ENCODE measurements around the gene CEP72. TPM values are rescaled to one million over a fixed set of nuclear protein-coding genes. Genes with fewer than 3 reads are reported as not detected.
A peak's percentile ranks its signal among the peaks of the same experiment; 100 is the strongest.

Gene CEP72, protein sequence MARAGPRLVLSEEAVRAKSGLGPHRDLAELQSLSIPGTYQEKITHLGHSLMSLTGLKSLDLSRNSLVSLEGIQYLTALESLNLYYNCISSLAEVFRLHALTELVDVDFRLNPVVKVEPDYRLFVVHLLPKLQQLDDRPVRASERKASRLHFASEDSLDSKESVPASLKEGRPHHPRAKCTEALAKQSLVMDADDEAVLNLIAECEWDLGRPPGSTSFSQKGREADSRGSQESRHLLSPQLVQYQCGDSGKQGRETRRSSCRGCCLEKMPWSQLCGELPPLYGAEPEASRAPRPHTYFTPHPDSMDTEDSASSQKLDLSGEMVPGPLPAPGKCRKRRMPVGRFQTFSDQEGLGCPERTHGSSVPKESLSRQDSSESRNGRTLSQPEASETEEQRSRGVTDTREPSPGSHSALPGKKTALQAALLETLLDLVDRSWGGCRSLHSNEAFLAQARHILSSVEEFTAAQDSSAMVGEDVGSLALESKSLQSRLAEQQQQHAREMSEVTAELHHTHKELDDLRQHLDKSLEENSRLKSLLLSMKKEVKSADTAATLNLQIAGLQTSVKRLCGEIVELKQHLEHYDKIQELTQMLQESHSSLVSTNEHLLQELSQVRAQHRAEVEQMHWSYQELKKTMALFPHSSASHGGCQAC
- total RNA-seq (3.2 and 7.6 TPM in 2 replicates), polyA plus RNA-seq (4.2 and 4.4 TPM in 2 replicates)

GRCh38 chr5:611731-612486 lies at the start of gene CEP72:
Gene CEP72 (plus strand): TSS chr5:612340. CDS start chr5:612362, 22 bp downstream.
- H3K4me2 ChIP-seq: peak within 1 kb of the TSS; percentile 92
- H3K4me1 ChIP-seq (ENCODE audit: insufficient read depth): peaks cover 3% of the 10 kb centered on the region
- H3K36me3 ChIP-seq (replicated peaks; ENCODE audit: insufficient read depth, low read depth): no peaks in the 10 kb centered on the region
- H3K79me2 ChIP-seq: peaks cover 43% of the 10 kb centered on the region
- H3K9me2 ChIP-seq (replicated peaks; ENCODE audit: insufficient read depth): no peaks in the 10 kb centered on the region
- peak; percentile 97 for DNase-seq (ENCODE audit: low spot score)
- H3K4me3 ChIP-seq: peak within 1 kb of the TSS; percentile 74
- 0% methylated on average over 21 of the region's 72 CpGs for WGBS (ENCODE audit: low lambda C conversion rate, missing lambda C conversion rate)
- H4K20me1 ChIP-seq (ENCODE audit: insufficient read depth, poor library complexity, severe bottlenecking): no peaks in the 10 kb centered on the region
- H3K27ac ChIP-seq: peak within 1 kb of the TSS; percentile 44
- peak within 1 kb of the TSS; percentile 71 for H2AFZ ChIP-seq
- H3K27me3 ChIP-seq: no peaks in the 10 kb centered on the region
- no peaks in the 10 kb centered on the region for H3K9me3 ChIP-seq (ENCODE audit: low read depth)
- TF ChIP-seq EZH2phosphoT487 (IDR thresholded peaks at IDR 0.05; ENCODE audit: low read depth, severe bottlenecking, unreplicated experiment): no peak
- TF ChIP-seq, protein P1, sequence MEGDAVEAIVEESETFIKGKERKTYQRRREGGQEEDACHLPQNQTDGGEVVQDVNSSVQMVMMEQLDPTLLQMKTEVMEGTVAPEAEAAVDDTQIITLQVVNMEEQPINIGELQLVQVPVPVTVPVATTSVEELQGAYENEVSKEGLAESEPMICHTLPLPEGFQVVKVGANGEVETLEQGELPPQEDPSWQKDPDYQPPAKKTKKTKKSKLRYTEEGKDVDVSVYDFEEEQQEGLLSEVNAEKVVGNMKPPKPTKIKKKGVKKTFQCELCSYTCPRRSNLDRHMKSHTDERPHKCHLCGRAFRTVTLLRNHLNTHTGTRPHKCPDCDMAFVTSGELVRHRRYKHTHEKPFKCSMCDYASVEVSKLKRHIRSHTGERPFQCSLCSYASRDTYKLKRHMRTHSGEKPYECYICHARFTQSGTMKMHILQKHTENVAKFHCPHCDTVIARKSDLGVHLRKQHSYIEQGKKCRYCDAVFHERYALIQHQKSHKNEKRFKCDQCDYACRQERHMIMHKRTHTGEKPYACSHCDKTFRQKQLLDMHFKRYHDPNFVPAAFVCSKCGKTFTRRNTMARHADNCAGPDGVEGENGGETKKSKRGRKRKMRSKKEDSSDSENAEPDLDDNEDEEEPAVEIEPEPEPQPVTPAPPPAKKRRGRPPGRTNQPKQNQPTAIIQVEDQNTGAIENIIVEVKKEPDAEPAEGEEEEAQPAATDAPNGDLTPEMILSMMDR (IDR thresholded peaks at IDR 0.05; ENCODE audit: poor library complexity): no peak
- TF ChIP-seq EZH2 (IDR thresholded peaks at IDR 0.05; ENCODE audit: borderline replicate concordance): no peak

DNA sequence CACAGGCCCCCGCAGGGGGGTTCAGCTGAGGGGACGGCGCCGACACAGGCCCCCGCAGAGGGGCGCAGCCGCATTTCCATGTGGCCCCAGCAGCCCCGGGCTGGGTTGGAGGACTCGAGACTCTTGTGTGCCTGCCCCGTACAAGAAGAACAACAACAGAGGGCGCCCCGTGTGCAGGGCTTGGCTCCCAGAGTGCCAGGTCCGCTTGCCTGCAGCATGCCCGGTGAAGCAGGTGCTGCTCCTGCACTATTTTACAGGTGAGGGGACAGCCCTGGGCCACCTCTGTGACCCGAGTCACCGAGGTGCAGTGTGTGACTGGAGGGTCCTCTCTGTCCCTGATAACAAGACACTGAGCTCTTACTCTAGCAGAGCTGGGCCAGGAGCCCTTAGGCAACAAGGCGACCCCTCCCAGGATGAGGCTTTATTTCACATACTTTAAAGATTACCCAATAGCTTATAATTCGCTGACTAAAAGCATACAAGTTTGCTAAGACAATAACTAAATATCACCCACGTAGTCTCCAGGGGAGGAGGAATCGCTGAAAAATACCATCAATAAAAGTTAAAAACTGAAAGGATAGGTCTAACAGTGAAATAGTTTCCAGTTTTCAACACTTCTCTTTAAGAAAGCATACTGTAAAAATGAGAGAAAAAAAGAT lies 46.2 kb upstream of the CEP72 start:
- Histone ChIP-seq H3K36me3 (replicated peaks; ENCODE audit: insufficient read depth, low read depth) (no peaks in the 10 kb centered on the region), H3K4me2 (peak overlapping the region; percentile 65), H3K9me2 (replicated peaks; ENCODE audit: insufficient read depth) (no peaks in the 10 kb centered on the region), H4K20me1 (ENCODE audit: insufficient read depth, poor library complexity, severe bottlenecking) (no peaks in the 10 kb centered on the region), H3K27me3 (no peaks in the 10 kb centered on the region), H3K9me3 (ENCODE audit: low read depth) (no peaks in the 10 kb centered on the region), H2AFZ (no peak overlapping the region), H3K27ac (no peak overlapping the region), H3K79me2 (no peaks in the 10 kb centered on the region), H3K4me3 (no peak overlapping the region), H3K4me1 (ENCODE audit: insufficient read depth) (peaks cover 6% of the 10 kb centered on the region)
- no peak for DNase-seq (ENCODE audit: low spot score)
- TF ChIP-seq, protein P1 (IDR thresholded peaks at IDR 0.05; ENCODE audit: poor library complexity): no peak
- TF ChIP-seq EZH2 (IDR thresholded peaks at IDR 0.05; ENCODE audit: borderline replicate concordance): no peak
- no peak for TF ChIP-seq EZH2phosphoT487 (IDR thresholded peaks at IDR 0.05; ENCODE audit: low read depth, severe bottlenecking, unreplicated experiment)
- WGBS (ENCODE audit: low lambda C conversion rate, missing lambda C conversion rate): 60% methylated on average over 13 of the region's 20 CpGs

DNA sequence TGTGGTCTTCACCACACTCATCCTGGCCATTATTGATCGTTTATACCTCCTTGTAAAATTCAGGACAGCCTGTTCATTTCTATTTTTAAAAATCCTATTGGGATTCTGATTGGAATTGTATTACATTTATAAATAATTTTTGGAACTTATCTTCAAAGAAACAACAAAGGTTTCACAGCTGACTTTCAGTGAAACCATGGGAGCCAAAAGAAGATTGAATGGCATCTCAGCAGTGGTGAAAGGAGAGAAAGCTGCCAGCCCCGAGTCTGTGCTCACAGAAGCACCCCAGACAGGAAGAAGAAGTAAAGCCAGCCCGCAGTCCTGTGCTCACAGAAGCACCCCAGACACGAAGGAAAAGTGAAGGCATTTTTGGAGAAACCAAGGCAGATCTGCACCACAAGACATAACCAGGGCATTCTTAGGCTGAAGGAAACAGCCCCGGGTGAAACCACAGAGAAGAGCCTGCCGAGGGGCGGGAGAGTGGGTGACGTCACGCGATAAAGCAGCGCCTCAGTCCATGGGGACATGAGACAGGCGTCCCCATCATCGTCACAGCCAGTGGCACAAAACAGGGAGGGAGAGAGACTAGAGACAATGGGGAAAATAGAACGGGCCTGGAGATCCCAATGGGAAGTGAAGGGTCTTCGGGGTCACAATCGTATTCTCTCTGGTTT lies 45.4 kb upstream of the CEP72 start:
- Histone ChIP-seq H2AFZ (no peak overlapping the region), H3K79me2 (no peaks in the 10 kb centered on the region), H3K36me3 (replicated peaks; ENCODE audit: insufficient read depth, low read depth) (no peaks in the 10 kb centered on the region), H3K27me3 (no peaks in the 10 kb centered on the region), H3K27ac (no peak overlapping the region), H3K9me3 (ENCODE audit: low read depth) (no peaks in the 10 kb centered on the region), H3K9me2 (replicated peaks; ENCODE audit: insufficient read depth) (no peaks in the 10 kb centered on the region), H3K4me1 (ENCODE audit: insufficient read depth) (peaks cover 6% of the 10 kb centered on the region), H4K20me1 (ENCODE audit: insufficient read depth, poor library complexity, severe bottlenecking) (no peaks in the 10 kb centered on the region), H3K4me3 (no peak overlapping the region), H3K4me2 (no peak overlapping the region)
- TF ChIP-seq, protein P1 (IDR thresholded peaks at IDR 0.05; ENCODE audit: poor library complexity): no peak
- no peak for TF ChIP-seq EZH2phosphoT487 (IDR thresholded peaks at IDR 0.05; ENCODE audit: low read depth, severe bottlenecking, unreplicated experiment)
- TF ChIP-seq EZH2 (IDR thresholded peaks at IDR 0.05; ENCODE audit: borderline replicate concordance): no peak
- WGBS (ENCODE audit: low lambda C conversion rate, missing lambda C conversion rate): 90% methylated on average over 16 of the region's 16 CpGs
- no peak for DNase-seq (ENCODE audit: low spot score)

All from hepatocyte (in vitro differentiated cells).